SU-DHL-6 (cell line): ENCODE results near the gene CHRD.

ENCODE experiments used
- H2AFZ ChIP-seq: fragments of 200-600 bp; sonication (generic); 2 replicates; pipeline ENCODE4 v1.6.1; 2014; ENCODE audit warnings: low read depth, mild to moderate bottlenecking, moderate library complexity, mixed read lengths, antibody characterized with exemption, low read length; ENCODE audit not compliant: severe bottlenecking
- H3F3A ChIP-seq: fragments of 200-600 bp; shearing (Covaris generic); 2 replicates; pipeline ENCODE4 v1.6.0; 2016; ENCODE audit warnings: antibody characterized with exemption, mild to moderate bottlenecking; ENCODE audit not compliant: insufficient read depth
- H3K27ac ChIP-seq: fragments of 200-600 bp; sonication (generic); 2 replicates; pipeline ENCODE4 v1.5.1; 2016; ENCODE audit warnings: low read depth, mild to moderate bottlenecking, low read length, moderate library complexity, mixed read lengths
- H3K27me3 ChIP-seq: fragments of 200-600 bp; sonication (generic), shearing (Covaris generic); 2 replicates; pipeline ENCODE4 v1.6.0; 2014; ENCODE audit warnings: mild to moderate bottlenecking, low read length
- H3K36me3 ChIP-seq: fragments of 200-600 bp; sonication (generic); 2 replicates; pipeline ENCODE4 v1.6.1; 2014; ENCODE audit warnings: mild to moderate bottlenecking, low read length, mixed read lengths
- H3K4me2 ChIP-seq: fragments of 300-600, 200-600 bp; shearing (Covaris generic), sonication (generic); 2 replicates; pipeline ENCODE4 v1.6.0; 2014; ENCODE audit warnings: low read length, low read depth, mild to moderate bottlenecking; ENCODE audit not compliant: poor library complexity, severe bottlenecking
- H3K4me3 ChIP-seq: fragments of 200-600 bp; sonication (generic); 2 replicates; pipeline ENCODE4 v1.5.1; 2014; ENCODE audit warnings: antibody characterized with exemption, low read length, mild to moderate bottlenecking, mixed read lengths; ENCODE audit not compliant: insufficient read depth, poor library complexity, severe bottlenecking
- H3K79me2 ChIP-seq: fragments of 200-600 bp; sonication (generic); 2 replicates; pipeline ENCODE4 v1.6.1; 2014; ENCODE audit warnings: mild to moderate bottlenecking, low read length, moderate library complexity; ENCODE audit not compliant: insufficient read depth
- H3K9ac ChIP-seq: fragments of 200-600 bp; sonication (generic); 2 replicates; pipeline ENCODE4 v1.7.0; 2014; ENCODE audit warnings: mild to moderate bottlenecking, low read length
- H3K9me2 ChIP-seq: fragments of 200-600 bp; sonication (generic); replicated peaks from 2 replicates; pipeline ENCODE4 v1.6.1; 2014; ENCODE audit warnings: low read length; ENCODE audit not compliant: insufficient read depth
- H3K9me3 ChIP-seq: fragments of 200-600 bp; sonication (generic); 2 replicates; pipeline ENCODE4 v1.6.1; 2014; ENCODE audit warnings: low read length, mixed read lengths; ENCODE audit not compliant: insufficient read depth
- H4K20me1 ChIP-seq: fragments of 200-600 bp; sonication (generic); 2 replicates; pipeline ENCODE4 v1.6.1; 2014; ENCODE audit warnings: low read depth, mild to moderate bottlenecking, antibody characterized with exemption, low read length, moderate library complexity, mixed read lengths
- EZH2phosphoT487 ChIP-seq: fragments of 200-600 bp; sonication (generic), shearing (Covaris generic); conservative IDR thresholded peaks from 2 replicates; pipeline ENCODE4 v1.6.1; 2018; ENCODE audit warnings: mild to moderate bottlenecking, antibody characterized with exemption, low read length, moderate library complexity, mixed read lengths
- TF ChIP-seq, protein P1 (sequence below): fragments of 200-600 bp; sonication (generic); IDR thresholded peaks from one replicate; pipeline ENCODE4 v1.5.1; 2017; ENCODE audit warnings: antibody characterized with exemption, mild to moderate bottlenecking, low read length, moderate library complexity; ENCODE audit not compliant: insufficient read depth, poor library complexity, severe bottlenecking

Gene CHRD

DNA sequence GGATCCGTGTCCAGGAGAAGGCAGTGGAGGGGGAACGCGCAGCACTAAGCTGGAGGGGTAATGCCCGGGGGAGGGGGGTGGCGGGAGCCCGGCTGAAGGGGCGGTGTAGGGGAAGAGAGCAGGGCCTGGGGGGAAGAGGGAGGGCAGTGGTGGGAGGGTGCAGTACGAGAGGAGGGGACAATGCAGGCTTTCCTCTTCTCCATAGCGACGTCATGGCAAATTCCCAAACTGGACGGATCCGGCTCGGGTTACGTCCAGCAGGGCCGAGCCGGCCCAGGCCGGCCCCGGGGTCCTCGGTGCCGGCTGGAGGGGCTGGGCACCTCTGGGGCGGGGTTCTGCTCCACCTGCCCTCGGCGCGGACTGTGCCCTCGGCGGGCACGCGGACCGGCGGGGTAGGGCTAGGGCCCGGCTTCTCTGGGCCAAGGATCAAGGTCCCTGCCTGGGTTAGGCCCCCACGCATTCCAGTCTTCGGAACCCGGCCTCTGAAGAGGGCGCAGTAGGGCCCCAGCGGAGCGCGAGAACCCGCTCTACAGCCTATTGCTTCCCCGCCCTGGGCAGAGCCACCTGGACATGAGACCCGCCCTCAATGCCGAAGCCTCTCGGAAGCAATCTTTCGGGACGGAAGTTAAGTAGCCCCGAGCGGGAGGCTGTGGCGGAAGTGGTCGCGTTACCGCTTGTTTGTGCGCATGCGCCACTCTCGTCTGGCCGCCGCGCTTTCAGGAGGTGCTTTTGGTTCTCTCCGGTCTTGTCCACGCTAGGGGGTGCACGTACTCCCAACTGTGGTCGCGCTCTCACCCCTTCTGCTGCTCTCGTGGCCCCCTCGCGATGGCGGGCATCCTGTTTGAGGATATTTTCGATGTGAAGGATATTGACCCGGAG is 16.9 kb upstream of the CHRD start:
- Histone ChIP-seq H3F3A (no peaks in the 10 kb centered on the region), H3K27me3 (no peaks in the 10 kb centered on the region), H3K9me3 (no peaks in the 10 kb centered on the region), H3K4me2 (peak overlapping the region; percentile 85), H3K9ac (peak overlapping the region; percentile 75), H3K79me2 (peaks cover 20% of the 10 kb centered on the region), H2AFZ (peak overlapping the region; percentile 89), H3K27ac (peak overlapping the region; percentile 83), H3K4me3 (peak overlapping the region; percentile 84), H3K36me3 (peaks cover 12% of the 10 kb centered on the region; the same call in 1 of the 2 replicates), H4K20me1 (no peaks in the 10 kb centered on the region; the same call in 1 of the 2 replicates), H3K9me2 (no peaks in the 10 kb centered on the region)
- TF ChIP-seq, protein P1, sequence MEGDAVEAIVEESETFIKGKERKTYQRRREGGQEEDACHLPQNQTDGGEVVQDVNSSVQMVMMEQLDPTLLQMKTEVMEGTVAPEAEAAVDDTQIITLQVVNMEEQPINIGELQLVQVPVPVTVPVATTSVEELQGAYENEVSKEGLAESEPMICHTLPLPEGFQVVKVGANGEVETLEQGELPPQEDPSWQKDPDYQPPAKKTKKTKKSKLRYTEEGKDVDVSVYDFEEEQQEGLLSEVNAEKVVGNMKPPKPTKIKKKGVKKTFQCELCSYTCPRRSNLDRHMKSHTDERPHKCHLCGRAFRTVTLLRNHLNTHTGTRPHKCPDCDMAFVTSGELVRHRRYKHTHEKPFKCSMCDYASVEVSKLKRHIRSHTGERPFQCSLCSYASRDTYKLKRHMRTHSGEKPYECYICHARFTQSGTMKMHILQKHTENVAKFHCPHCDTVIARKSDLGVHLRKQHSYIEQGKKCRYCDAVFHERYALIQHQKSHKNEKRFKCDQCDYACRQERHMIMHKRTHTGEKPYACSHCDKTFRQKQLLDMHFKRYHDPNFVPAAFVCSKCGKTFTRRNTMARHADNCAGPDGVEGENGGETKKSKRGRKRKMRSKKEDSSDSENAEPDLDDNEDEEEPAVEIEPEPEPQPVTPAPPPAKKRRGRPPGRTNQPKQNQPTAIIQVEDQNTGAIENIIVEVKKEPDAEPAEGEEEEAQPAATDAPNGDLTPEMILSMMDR, result peak; percentile 36
- TF ChIP-seq EZH2phosphoT487, result no peak

DNA sequence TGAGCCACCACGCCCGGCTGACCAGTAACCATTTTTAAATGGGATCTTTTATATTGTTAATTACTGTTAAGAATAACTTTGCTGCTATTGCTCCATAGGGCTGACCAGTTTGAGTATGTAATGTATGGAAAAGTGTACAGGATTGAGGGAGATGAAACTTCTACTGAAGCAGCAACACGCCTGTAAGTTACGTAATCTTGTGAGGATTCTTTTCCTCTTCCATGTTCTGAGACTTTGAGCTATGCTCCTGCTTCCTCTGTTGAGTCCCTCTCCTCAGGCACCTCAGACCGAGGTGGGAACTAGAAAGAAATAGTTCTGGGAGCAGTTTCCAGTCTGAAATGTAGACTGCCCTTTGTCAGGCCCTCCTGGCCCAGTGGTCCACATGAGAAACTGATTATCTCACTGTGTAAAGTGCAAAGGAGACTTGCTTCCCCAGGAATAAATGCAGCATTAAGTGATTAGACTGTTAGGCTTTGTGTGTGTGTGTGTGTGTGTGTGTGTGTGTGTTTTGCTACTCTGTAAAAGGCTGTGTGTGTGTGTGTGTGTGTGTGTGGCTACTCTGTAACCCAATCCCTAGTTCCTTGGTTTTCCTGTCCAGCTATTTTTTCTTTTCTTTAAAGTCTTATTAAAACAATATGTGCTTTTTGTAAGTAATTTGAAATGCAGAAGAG is 13.1 kb upstream of the CHRD start:
- Histone ChIP-seq H3F3A (peaks cover 6% of the 10 kb centered on the region), H3K27ac (no peak overlapping the region), H3K79me2 (peaks cover 20% of the 10 kb centered on the region), H3K9me3 (no peaks in the 10 kb centered on the region), H3K36me3 (peaks cover 12% of the 10 kb centered on the region; the same call in 1 of the 2 replicates), H3K4me2 (no peak overlapping the region), H3K4me3 (no peak overlapping the region), H3K9ac (no peak overlapping the region), H3K9me2 (no peaks in the 10 kb centered on the region), H3K27me3 (no peaks in the 10 kb centered on the region), H4K20me1 (no peaks in the 10 kb centered on the region; the same call in 1 of the 2 replicates), H2AFZ (no peak overlapping the region)
- TF ChIP-seq EZH2phosphoT487, result no peak
- TF ChIP-seq, protein P1, result no peak

DNA sequence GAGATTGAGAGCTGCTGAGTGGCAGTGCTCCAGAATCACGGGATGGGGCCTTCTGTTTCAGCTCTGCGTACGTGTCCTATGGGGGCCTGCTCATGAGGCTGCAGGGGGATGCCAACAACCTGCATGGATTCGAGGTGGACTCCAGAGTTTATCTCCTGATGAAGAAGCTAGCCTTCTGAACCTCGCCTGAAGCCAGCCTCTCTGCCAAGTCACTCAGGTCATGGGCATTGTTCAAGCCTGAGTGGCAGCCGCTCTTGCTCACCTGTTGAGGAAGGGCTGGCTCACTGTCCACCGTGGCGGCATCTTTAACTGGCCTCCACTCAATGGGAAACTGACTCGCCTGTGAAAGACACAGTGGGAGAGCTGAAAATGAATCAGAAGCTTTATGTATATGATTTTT is 11.7 kb upstream of the CHRD start:
- Histone ChIP-seq H3K36me3 (peaks cover 12% of the 10 kb centered on the region; the same call in 1 of the 2 replicates), H3K79me2 (peaks cover 20% of the 10 kb centered on the region), H3K4me2 (no peak overlapping the region), H4K20me1 (no peaks in the 10 kb centered on the region; the same call in 1 of the 2 replicates), H2AFZ (no peak overlapping the region), H3K9me2 (no peaks in the 10 kb centered on the region), H3K9ac (no peak overlapping the region), H3K9me3 (no peaks in the 10 kb centered on the region), H3K27ac (no peak overlapping the region), H3K4me3 (no peak overlapping the region), H3F3A (peaks cover 10% of the 10 kb centered on the region), H3K27me3 (no peaks in the 10 kb centered on the region)
- no peak for TF ChIP-seq EZH2phosphoT487
- TF ChIP-seq, protein P1, result no peak
